Naive thymus-derived CD8-positive, alpha-beta T cell (primary cell): ENCODE measurements around the gene IKZF4. TPM values are rescaled to one million over a fixed set of nuclear protein-coding genes. Genes with fewer than 3 reads are reported as not detected.
"Not testable (repeated sequence)": the region's sequence is repeated elsewhere in the genome, so short reads cannot be mapped to it uniquely, and the experiment has no call there.

Experiments used
- ATAC-seq, 2 donors: fragments of 150-1000 bp; cut with Tn5 transposase in 1 of 2; sonication (Bioruptor Pico), chemical (Tn5 transposase) in 1 of 2; 1 replicate in 1 of 2; 2 replicates in 1 of 2; pipeline ENCODE4 v1.10.0; 2021; ENCODE audit warnings: mild to moderate bottlenecking in 2 of 2, moderate library complexity in 2 of 2
- POLR2A ChIA-PET: fragments of 350-600 bp; sonication (Branson Sonifier 250); formaldehyde crosslinking; loops from one replicate; lab custom pipeline; 2021; ENCODE audit warnings: antibody characterized with exemption; lab: Charles Lee
- DNase-seq, 10 donors: peaks; one replicate each; pipeline versions ENCODE4 v3.0.0 to v3.0.0-alpha.2; 2020 to 2022
- H3K27ac Mint-ChIP-seq, 10 donors: one replicate each; pipeline ENCODE4 v1.8.0; 2020 to 2022; ENCODE audit warnings: mild to moderate bottlenecking in 10 of 10, mixed read lengths in 10 of 10, moderate library complexity in 4 of 10, inconsistent platforms in 1 of 10
- H3K27me3 Mint-ChIP-seq, 5 donors: one replicate each; pipeline ENCODE4 v1.8.0; 2021 to 2022; ENCODE audit warnings: mixed read lengths in 5 of 5
- H3K36me3 Mint-ChIP-seq, 3 donors: one replicate each; pipeline ENCODE4 v1.8.0; 2020 to 2022; ENCODE audit warnings: mixed read lengths in 3 of 3, mild to moderate bottlenecking in 2 of 3, inconsistent platforms in 1 of 3
- H3K4me1 Mint-ChIP-seq, 4 donors: one replicate each; pipeline ENCODE4 v1.8.0; 2021 to 2022; ENCODE audit warnings: mixed read lengths in 4 of 4
- H3K4me3 Mint-ChIP-seq, 10 donors: one replicate each; pipeline ENCODE4 v1.8.0; 2020 to 2022; ENCODE audit warnings: mild to moderate bottlenecking in 10 of 10, mixed read lengths in 10 of 10, moderate library complexity in 6 of 10, inconsistent platforms in 1 of 10
- H3K9me3 Mint-ChIP-seq, 9 donors: one replicate each; pipeline ENCODE4 v1.8.0; 2020 to 2022; ENCODE audit warnings: mixed read lengths in 9 of 9, mild to moderate bottlenecking in 3 of 9, inconsistent platforms in 1 of 9, moderate library complexity in 1 of 9
- polyA plus RNA-seq, 3 donors: library from polyadenylated mRNA; unstranded; fragments of 300-500 nt; fragmentation: Illumina TruSeq; gene quantifications; one replicate each; pipeline ENCODE4 v1.2.3, GENCODE V29; 2021
- total RNA-seq, 8 experiments: library from RNA in 2 of 8; stranded (reverse) in 2 of 8; gene quantifications; one replicate each; pipeline ENCODE4 v1.2.3 and lab custom pipeline; 2021 to 2026

Gene IKZF4
- total and polyA plus RNA-seq, 5 experiments from 2014 or later: 0.48 to 5.2 (median 0.67) TPM

DNA sequence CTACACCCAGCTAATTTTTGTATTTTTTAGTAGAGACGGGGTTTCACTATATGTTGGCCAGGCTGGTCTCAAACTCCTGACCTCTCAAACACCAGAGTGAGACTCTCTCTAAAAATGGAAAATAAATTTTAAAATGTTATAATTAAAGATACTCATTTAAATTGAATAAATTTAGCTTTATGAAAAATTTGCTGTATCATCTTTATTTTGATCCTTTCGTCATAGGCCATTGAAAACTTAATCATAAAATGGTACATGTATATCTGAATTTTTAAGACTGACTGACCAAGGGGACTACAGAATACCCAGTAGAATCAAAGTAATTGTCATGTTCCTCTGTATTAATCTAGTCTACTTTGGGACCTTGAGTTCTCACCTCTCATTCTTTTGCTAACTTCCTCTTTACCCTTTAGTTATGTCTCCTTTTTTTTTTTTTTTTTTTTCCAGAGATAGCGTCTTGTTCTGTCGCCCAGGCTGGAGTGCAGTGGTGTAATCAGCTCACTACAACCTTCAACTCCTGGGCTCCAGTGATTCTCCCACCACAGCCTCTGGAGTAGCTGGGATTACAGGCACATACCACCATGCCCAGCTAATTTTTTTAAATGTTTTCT lies 37.5 kb upstream of the IKZF4 start:
- no peaks in the 10 kb centered on the region for H3K27me3 Mint-ChIP-seq
- H3K4me3 Mint-ChIP-seq: no peak overlapping the region
- ATAC-seq (no peak), DNase-seq (no peak)
- H3K4me1 Mint-ChIP-seq: peaks cover 8 to 36% (median 27%) of the 10 kb centered on the region in 4 donors
- peaks cover 0 to 73% (median 8%) of the 10 kb centered on the region in 3 donors for H3K36me3 Mint-ChIP-seq
- H3K9me3 Mint-ChIP-seq: no peaks in the 10 kb centered on the region
- H3K27ac Mint-ChIP-seq: peak overlapping the region in 2 of 10 donors; percentile 27 to 29
- POLR2A ChIA-PET: interaction anchor here (0.6 to 5.2 kb wide), 3 partner anchors 9 to 31 kb away, joined by 3 to 29 read pairs (median 4); partner anchors contain the start of gene RAB5B

DNA sequence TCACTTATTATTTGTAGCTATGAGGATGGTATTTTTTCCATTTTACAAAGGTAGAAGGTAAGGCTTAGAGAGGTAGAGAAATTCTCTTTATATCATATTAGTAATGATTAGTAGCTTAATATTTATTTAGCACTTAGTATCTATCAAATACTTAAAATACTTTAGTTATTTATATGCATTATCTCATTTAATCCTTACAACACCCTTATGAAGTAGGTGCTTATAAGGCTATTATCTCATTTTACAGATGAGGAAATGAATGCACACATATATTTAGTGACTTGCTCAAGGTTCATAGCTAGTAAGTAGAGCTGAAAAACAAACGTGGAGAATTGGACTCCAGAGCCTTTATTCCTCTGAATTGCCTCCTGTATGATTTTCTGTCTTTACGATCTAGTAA lies 36.0 kb upstream of the IKZF4 start:
- no peak overlapping the region for H3K27ac Mint-ChIP-seq
- no peaks in the 10 kb centered on the region for H3K9me3 Mint-ChIP-seq
- POLR2A ChIA-PET: interaction anchor here (0.5 to 5.2 kb wide), 3 partner anchors 9 to 198 kb away, joined by 3 to 29 read pairs (median 3); partner anchors contain the start of gene RAB5B
- DNase-seq: no peak
- H3K4me1 Mint-ChIP-seq: peaks cover 8 to 26% (median 18%) of the 10 kb centered on the region in 4 donors
- H3K27me3 Mint-ChIP-seq: no peaks in the 10 kb centered on the region
- H3K36me3 Mint-ChIP-seq: peaks cover 0 to 76% (median 10%) of the 10 kb centered on the region in 3 donors
- H3K4me3 Mint-ChIP-seq: no peak overlapping the region
- no peak for ATAC-seq

DNA sequence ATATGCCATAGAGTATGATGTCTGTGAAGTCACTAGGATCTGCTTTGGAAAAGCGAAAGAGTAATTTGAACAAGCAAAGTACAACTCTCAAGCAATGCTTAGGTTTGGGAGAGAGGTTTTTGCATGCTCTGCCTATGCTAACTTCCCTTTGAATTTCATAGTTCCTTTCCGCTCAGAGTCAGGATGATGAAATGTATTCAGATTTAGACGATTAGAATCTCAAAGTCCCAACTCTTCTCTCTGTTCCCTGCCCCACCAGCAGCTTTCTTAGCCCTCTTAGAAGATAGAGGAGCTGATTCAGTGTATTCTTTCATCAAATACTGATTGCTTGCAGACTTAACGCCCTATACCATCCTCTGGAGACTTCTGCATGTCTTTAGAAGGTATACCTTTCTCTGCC lies 35.5 kb upstream of the IKZF4 start:
- H3K36me3 Mint-ChIP-seq: peaks cover 0 to 77% (median 8%) of the 10 kb centered on the region in 3 donors
- no peak for ATAC-seq
- H3K27me3 Mint-ChIP-seq: no peaks in the 10 kb centered on the region
- no peaks in the 10 kb centered on the region for H3K9me3 Mint-ChIP-seq
- H3K27ac Mint-ChIP-seq: no peak overlapping the region
- peak overlapping the region in 1 of 10 donors; percentile 6 for H3K4me3 Mint-ChIP-seq
- peaks cover 5 to 23% (median 14%) of the 10 kb centered on the region in 4 donors for H3K4me1 Mint-ChIP-seq
- no peak for DNase-seq
- POLR2A ChIA-PET: interaction anchor here (0.5 to 5.2 kb wide), 2 partner anchors 11 to 197 kb away, joined by 3 to 29 read pairs; partner anchors contain the start of gene RAB5B

DNA sequence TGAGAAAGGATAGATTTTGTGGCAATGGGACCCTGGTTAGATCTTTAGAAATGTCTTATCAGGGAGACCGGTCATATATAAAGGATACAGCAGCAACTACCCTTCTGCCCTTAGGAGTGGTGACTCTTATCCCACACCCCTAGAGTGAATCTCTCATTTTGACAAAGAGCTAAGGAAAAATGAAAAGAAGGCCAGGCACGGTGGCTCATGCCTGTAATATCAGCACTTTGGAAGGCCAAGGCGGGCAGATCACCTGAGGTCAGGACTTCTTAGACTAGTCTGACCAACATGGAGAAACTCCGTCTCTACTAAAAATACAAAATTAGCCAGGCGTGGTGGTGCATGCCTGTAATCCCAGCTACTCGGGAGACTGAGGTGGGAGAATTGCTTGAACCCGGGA lies 34.9 kb upstream of the IKZF4 start:
- not testable (repeated sequence) for H3K4me3 Mint-ChIP-seq, ATAC-seq, H3K9me3 Mint-ChIP-seq, DNase-seq, H3K27me3 Mint-ChIP-seq
- Mint-ChIP-seq H3K4me1 (peaks cover 5 to 19% (median 10%) of the 10 kb centered on the region in 4 donors), H3K36me3 (peaks cover 0 to 77% (median 8%) of the 10 kb centered on the region in 3 donors), H3K27ac (peak overlapping the region in 1 of 10 donors; percentile 75)
- POLR2A ChIA-PET: interaction anchor here (5.2 kb wide), 1 partner anchor 12 kb away, joined by 29 read pairs; the partner anchor contains the start of gene RAB5B

DNA sequence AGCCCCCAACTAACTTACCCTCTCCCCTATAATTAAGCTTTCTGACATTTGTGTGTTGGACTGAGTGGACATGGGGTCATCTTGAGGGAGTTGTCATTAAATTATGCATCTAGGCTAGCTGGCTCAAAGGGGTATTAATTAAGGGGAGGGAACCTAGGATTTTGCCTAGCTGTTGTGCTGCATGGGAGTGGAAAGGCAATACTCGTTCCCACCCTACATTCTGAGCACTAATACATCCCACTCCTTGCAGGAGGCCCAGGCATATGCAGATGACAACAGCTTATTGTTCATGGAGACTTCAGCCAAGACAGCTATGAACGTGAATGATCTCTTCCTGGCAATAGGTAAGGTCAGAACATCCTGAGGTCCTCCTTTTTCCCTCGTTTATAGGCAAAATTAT lies 29.7 kb upstream of the IKZF4 start:
- no peaks in the 10 kb centered on the region for H3K27me3 Mint-ChIP-seq

DNA sequence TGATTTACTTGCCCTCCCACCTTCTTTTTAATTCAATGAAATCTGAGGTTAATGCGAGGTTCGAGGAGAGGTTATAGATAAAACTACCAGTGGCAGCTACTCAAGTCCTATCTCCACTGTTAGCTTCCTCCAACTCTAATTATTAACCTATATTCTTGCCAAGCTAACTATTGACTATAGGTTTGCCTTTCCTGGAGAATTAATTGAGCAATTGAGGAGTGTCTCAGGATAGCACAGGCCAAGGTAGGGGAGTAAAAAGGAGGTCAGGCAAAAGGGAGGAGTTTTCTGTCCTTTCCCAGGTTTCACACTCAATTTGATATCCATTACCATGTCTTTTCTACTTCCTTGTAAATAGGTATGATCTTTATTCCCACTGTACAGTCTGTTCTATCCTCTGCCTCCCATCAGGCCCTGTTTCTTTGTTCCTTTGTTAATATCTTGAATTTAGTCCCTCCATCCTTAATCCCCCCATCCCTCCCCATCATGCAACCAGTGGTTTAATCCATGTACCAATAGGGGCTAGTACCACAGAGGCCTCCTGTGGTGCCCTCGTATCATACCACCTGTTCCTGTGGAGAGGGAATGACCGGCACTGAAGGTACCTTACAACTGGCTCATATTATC lies 27.5 kb upstream of the IKZF4 start:
- H3K4me1 Mint-ChIP-seq: peaks cover 10 to 20% (median 18%) of the 10 kb centered on the region in 4 donors
- peaks cover 0 to 8% (median 0%) of the 10 kb centered on the region in 5 donors for H3K27me3 Mint-ChIP-seq
- POLR2A ChIA-PET: interaction anchor here (0.5 to 1.2 kb wide), 2 partner anchors 9 to 197 kb away, joined by 3 to 4 read pairs; no protein-coding TSS in a partner anchor
- peak overlapping the region in 2 of 10 donors; percentile 38 to 69 for H3K27ac Mint-ChIP-seq
- ATAC-seq (no peak), DNase-seq (no peak)
- no peaks in the 10 kb centered on the region for H3K9me3 Mint-ChIP-seq
- no peak overlapping the region for H3K4me3 Mint-ChIP-seq
- peaks cover 0 to 59% (median 19%) of the 10 kb centered on the region in 3 donors for H3K36me3 Mint-ChIP-seq

More for the DNA sequence above, 29.7 kb upstream of the IKZF4 start:
- DNase-seq: no peak
- POLR2A ChIA-PET: interaction anchor here (0.5 to 1.5 kb wide), 3 partner anchors 14 to 28 kb away, joined by 3 to 6 read pairs (median 3); no protein-coding TSS in a partner anchor
- ATAC-seq: no peak
- Mint-ChIP-seq H3K36me3 (peaks cover 0 to 77% (median 19%) of the 10 kb centered on the region in 3 donors), H3K4me1 (peaks cover 2 to 3% (median 2%) of the 10 kb centered on the region in 4 donors), H3K27ac (no peak overlapping the region), H3K4me3 (no peak overlapping the region), H3K9me3 (no peaks in the 10 kb centered on the region)

DNA sequence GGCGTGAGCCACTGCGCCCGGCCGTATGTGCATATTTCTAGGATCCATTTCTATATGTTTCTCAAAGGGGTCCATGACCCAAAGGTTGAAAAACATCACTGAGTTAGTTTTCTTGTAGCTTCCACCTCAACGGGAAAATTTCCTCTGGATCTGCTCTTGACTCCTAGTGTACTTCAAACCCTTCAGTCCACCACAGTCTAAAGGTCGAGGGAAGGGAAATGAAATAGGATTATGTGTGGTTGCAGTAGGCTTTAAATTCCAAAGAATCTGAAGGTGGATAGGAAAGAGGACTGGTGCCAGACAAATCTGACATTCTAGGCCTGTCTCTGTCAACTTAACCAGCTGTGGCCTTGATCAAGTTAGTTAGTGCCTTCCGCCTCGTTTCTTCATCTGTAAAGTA lies 25.5 kb upstream of the IKZF4 start:
- H3K4me3 Mint-ChIP-seq: no peak overlapping the region
- DNase-seq: no peak
- no peak for ATAC-seq
- no peak overlapping the region for H3K27ac Mint-ChIP-seq
- H3K4me1 Mint-ChIP-seq: peaks cover 13 to 26% (median 22%) of the 10 kb centered on the region in 4 donors
- POLR2A ChIA-PET: interaction anchor here (1.0 to 2.4 kb wide), 7 partner anchors 11 to 194 kb away, joined by 3 to 12 read pairs (median 4); partner anchors contain the start of genes PYM1, RAB5B, SMARCC2 and ZC3H10
- H3K27me3 Mint-ChIP-seq: peaks cover 0 to 14% (median 0%) of the 10 kb centered on the region in 5 donors
- peaks cover 0 to 40% (median 17%) of the 10 kb centered on the region in 3 donors for H3K36me3 Mint-ChIP-seq
- no peaks in the 10 kb centered on the region for H3K9me3 Mint-ChIP-seq

DNA sequence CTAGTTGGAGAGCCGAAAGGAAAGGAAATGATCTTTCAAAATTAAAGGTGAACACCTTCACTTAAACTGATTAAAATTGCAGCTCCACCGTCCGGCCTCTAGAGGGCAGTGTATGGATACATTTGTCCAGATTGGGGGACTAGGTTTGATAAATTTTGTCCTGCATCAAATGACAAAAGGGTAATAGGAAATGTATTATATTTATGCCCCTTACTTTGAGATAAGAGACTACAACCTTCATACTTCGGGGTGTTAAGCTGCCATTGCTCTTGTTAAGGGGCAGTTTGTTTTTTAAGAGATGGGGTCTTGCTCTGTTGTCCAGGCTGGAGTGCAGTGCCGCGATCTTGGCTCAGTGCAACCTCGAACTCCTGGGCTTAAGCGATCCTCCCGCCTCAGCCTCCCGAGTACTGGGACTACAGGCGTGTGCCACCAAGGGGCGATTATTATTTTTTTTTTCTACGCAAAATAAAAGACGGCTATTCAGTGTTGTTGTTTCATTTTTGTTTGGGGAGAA lies 24.6 kb upstream of the IKZF4 start:
- ATAC-seq: peak; percentile 72 to 81
- H3K4me3 Mint-ChIP-seq: peak overlapping the region in 9 of 10 donors; percentile 28 to 79 (median 60)
- DNase-seq: peak; percentile 32 to 83 (median 62)
- peak overlapping the region in 8 of 10 donors; percentile 24 to 78 (median 54) for H3K27ac Mint-ChIP-seq
- H3K36me3 Mint-ChIP-seq: peaks cover 0 to 32% (median 13%) of the 10 kb centered on the region in 3 donors
- peaks cover 13 to 26% (median 22%) of the 10 kb centered on the region in 4 donors for H3K4me1 Mint-ChIP-seq
- peaks cover 0 to 14% (median 0%) of the 10 kb centered on the region in 5 donors for H3K27me3 Mint-ChIP-seq
- POLR2A ChIA-PET: interaction anchor here (0.7 to 2.4 kb wide), 10 partner anchors 10 to 193 kb away, joined by 3 to 12 read pairs (median 4); partner anchors contain the start of genes PYM1, RAB5B, RPS26 and SMARCC2
- H3K9me3 Mint-ChIP-seq: no peaks in the 10 kb centered on the region

DNA sequence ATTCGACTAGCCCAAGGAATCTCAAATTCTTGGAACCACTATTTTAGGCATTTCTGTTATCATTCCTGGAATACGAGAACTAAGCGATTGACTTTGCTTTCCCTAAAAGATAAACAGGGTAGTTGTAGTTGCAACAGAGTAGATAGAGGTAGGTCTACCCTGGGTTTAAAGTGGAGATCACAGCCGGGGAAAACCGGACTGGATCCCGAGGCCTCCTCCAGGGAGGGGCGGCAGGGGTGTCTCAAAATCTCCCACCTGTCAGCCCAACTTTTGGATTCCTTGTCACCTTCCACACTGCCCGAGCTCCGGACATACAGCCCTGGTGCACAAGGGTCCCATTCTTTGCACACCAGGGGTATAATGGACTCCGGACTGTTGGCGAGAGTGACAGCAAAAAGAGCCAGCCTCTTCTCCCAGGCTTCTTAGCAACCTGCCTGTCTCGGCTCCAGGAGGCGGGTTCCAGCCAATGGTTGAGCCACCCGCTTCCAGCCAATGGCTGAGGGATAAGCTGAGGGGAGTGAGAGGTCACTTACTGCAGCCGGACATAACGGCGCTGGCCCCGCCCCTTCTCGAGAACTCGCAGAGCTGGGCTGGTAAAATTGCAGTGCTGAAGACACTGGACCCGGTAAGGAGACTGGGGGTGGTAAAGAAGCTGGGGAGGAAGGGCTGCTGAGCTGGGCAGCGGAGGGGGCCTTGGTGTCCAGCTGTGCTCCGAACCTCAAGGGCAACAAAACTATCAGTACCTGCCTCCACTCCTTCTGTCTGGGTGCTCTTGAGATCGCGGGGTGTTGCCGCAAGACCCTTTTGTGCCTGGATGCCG lies 23.9 kb upstream of the IKZF4 start, which contains the start of gene SUOX:
Gene SUOX, plus strand, starts transcription at position 562 of the 820 bp plus-strand sequence. CDS start 4,946 bp downstream, outside the sequence.
- H3K9me3 Mint-ChIP-seq: no peaks in the 10 kb centered on the region
- peak within 1 kb of the TSS in 9 of 10 donors; percentile 24 to 78 (median 53) for H3K27ac Mint-ChIP-seq
- peaks cover 13 to 26% (median 22%) of the 10 kb centered on the region in 4 donors for H3K4me1 Mint-ChIP-seq
- POLR2A ChIA-PET: interaction anchor here (0.8 to 2.4 kb wide), 11 partner anchors 22 to 121 kb away, joined by 3 to 12 read pairs (median 7); partner anchors contain the start of genes PA2G4, RAB5B, RPS26 and ZC3H10
- peaks cover 0 to 14% (median 0%) of the 10 kb centered on the region in 5 donors for H3K27me3 Mint-ChIP-seq
- DNase-seq (peak in 1 of 10 donors; percentile 25), ATAC-seq (peak; percentile 30 to 40)
- peaks cover 0 to 25% (median 10%) of the 10 kb centered on the region in 3 donors for H3K36me3 Mint-ChIP-seq
- H3K4me3 Mint-ChIP-seq: peak within 1 kb of the TSS; percentile 43 to 79 (median 67)

DNA sequence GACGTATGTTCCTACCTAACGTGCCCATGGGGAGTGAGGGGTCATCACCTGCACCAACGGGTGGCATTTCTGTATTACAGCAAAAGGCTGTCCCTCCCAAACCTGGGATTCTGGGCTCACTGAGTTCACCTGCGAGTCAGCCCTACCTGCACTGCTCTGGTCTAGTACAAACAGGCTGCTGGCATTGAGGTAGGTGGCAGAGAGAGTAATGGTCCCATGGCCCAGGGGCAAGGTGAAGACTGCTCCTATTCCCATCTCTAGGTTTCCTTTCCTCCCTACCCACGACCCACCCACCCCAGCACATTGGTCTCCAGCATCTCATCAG lies 23.3 kb upstream of the IKZF4 start:
- Mint-ChIP-seq H3K27ac (peak overlapping the region in 3 of 10 donors; percentile 9 to 44 (median 13)), H3K4me3 (peak overlapping the region; percentile 36 to 79 (median 62)), H3K27me3 (peaks cover 0 to 14% (median 0%) of the 10 kb centered on the region in 5 donors), H3K9me3 (no peaks in the 10 kb centered on the region), H3K4me1 (peaks cover 13 to 26% (median 22%) of the 10 kb centered on the region in 4 donors), H3K36me3 (peaks cover 0 to 19% (median 5%) of the 10 kb centered on the region in 3 donors)
- ATAC-seq: peak in 1 of 2 donors; percentile 42
- no peak for DNase-seq
- POLR2A ChIA-PET: interaction anchor here (0.6 to 2.4 kb wide), 10 partner anchors 9 to 121 kb away, joined by 3 to 8 read pairs (median 4); partner anchors contain the start of genes PA2G4, RAB5B and ZC3H10

DNA sequence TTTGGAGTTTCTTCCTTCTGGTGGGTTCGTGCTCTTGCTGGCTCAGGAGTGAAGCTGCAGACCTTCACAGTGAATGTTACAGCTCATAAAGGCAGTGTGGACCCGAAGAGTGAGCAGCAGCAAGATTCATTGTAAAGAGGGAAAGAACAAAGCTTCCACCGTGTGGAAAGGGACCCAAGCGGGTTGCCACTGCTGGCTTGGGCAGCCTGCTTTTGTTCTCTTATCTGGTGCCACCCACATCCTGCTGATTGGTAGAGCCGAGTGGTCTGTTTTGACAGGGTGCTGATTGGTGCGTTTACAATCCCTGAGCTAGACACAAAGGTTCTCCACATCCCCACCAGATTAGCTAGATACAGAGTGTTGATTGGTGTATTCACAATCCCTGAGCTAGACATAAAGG lies 21.3 kb upstream of the IKZF4 start:
- Mint-ChIP-seq H3K4me1 (peaks cover 13 to 26% (median 22%) of the 10 kb centered on the region in 4 donors), H3K27ac (peak overlapping the region in 4 of 10 donors; percentile 27 to 61 (median 44)), H3K27me3 (peaks cover 0 to 14% (median 0%) of the 10 kb centered on the region in 5 donors)
- POLR2A ChIA-PET: interaction anchor here (1.1 to 1.8 kb wide), 2 partner anchors 22 to 254 kb away, joined by 3 to 4 read pairs; no protein-coding TSS in a partner anchor
- H3K4me3 Mint-ChIP-seq, DNase-seq, H3K9me3 Mint-ChIP-seq, ATAC-seq, H3K36me3 Mint-ChIP-seq: not testable (repeated sequence)
